SHP77 treated with DMSO at 0.1 percent for 48 hours (cell line): ENCODE data around the gene NR6A1.
"Not testable (repeated sequence)": the region's sequence is repeated elsewhere in the genome, so short reads cannot be mapped to it uniquely, and the experiment has no call there.

Experiments
- DNase-seq: peaks from one replicate; lab custom pipeline; 2025; lab: John Stamatoyannopoulos, UW

Gene NR6A1

DNA sequence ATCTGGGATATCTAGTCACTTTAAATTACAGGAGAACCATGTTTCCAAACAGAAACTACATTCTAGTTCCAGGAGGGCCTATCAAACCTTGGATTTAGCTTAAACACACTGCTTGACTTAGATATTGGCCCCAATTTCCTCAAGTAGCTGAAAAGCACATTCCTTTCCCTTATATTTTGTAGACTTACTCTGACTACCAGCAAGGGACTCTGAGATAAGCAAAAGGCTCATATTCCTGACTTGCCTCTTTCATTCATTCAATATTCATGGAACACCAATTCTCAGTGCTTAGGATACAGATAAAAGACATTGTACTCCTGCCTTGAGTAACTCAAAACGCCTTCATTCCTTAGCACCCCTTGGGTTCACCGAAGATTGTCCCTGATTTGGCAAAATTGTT is 11.8 kb downstream of the NR6A1 start:
- DNase-seq = no peak

- DNase-seq = no peak
Observed at GRCh38 chr9:124758691-124759090, 12.4 kb downstream of the NR6A1 start.

- DNase-seq = no peak
Observed at GRCh38 chr9:124758061-124758460, 13.1 kb downstream of the NR6A1 start.

DNA sequence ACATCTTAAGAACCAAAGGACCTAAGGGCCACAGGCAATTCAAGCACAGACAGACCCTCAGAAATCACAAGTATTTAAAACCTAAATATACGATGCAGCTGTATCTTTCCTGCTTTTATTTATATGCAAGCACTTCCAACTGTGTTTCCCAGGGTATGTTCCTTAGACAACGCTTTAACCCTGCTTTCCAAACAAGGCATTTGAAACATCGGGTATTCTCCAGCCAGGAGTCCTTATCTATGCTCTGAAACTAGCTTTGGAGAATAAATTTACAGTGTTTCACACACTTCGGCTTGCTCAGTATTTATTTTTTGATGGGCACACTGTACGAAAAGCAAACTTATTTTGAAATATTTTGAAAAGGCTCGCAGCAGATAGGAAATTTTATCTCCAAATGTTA is 13.5 kb downstream of the NR6A1 start:
- no peak for DNase-seq

GRCh38 chr9:124756011-124756410 is 15.1 kb downstream of the NR6A1 start:
- no peak for DNase-seq

DNA sequence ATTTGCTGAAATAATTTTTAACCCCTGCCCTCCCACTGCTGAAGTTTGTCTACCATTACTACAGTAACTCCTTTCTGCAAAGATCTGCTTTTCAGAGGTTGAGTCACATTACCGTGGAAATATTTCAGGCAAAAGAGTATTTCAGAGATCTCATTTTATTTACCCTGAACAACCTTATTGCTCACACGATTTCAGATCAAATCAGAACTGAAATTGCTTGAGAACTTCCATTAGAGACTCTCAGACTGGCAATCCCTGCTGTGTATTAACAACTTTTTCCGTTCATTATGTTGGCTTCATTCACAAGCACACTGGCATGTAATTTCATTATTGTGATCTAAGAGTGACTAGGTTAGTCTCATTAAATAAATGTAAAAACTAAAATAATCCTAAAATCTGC is 16.1 kb downstream of the NR6A1 start:
- no peak for DNase-seq

GRCh38 chr9:124754289-124754688 is 16.8 kb downstream of the NR6A1 start:
- no peak for DNase-seq

GRCh38 chr9:124752967-124753366 is 18.1 kb downstream of the NR6A1 start:
- DNase-seq = no peak

GRCh38 chr9:124749781-124750180 is 21.3 kb downstream of the NR6A1 start:
- no peak for DNase-seq

DNA sequence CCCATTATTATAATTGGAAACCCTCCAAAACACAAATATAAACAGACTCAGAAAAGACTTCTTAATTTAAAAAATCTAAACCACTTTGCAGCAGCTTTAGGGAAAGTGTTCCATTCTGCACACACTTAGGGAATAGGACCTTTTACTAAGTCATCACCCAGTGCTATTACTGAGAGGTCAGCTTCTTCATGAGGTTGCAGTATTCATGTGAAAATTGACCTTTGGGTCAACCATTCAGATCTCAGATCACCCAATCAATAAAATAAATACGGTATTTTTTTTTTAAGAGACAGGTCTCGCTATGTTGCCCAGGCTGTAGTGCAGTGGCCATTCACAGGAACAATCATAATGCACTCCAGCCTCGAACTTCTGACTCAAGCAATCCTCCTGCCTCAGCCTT is 21.8 kb downstream of the NR6A1 start:
- no peak for DNase-seq

DNA sequence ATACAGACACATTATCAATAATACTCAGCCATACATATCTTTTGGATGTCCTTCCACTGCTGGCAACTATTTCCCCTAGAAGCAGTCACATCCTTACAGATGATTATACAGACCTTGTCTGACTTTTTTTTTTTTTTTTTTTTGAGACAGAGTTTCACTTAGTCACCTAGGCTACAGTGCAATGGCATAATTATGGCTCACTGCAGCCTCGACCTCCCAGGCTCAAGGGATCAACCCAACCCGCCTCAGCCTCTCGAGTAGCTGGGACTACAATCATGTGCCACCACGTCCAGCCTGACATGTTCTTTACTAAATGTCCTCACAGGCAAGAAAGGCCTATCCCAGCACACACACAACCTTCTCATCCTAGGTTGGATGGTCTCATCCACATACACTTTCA is 24.0 kb downstream of the NR6A1 start:
- DNase-seq = no peak

DNA sequence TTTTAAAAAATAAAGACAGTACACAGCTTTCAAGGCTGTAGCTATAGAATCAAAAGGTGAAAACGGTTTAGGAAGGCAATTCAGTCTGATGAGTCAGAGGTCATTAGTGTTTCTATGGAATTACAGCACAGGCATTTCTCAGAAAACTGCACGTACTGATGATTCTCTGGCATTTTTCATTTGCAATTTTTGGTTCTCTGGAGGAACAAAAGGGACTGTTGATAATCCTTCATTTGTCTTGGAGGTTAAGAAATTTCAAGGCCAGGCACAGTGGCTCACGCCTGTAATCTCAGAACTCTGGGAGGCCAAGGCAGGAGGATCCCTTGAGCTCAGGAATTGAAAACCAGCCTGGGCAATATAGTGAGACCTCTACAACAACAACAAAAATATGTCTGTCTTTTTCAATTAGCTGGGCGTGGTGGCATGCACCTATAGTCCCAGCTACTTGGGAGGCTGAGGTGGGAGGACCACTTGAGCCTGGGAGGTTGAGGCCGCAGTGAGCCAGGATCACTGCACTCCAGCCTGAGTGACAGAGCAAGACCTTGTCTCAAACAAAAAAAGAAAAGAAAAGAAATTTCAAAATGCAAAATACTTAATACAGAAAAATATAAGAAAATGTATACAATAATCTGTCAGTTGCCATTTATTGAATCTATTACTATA is 27.3 kb downstream of the NR6A1 start:
- DNase-seq = no peak

GRCh38 chr9:124742940-124743339 is 28.2 kb downstream of the NR6A1 start:
- no peak for DNase-seq

DNA sequence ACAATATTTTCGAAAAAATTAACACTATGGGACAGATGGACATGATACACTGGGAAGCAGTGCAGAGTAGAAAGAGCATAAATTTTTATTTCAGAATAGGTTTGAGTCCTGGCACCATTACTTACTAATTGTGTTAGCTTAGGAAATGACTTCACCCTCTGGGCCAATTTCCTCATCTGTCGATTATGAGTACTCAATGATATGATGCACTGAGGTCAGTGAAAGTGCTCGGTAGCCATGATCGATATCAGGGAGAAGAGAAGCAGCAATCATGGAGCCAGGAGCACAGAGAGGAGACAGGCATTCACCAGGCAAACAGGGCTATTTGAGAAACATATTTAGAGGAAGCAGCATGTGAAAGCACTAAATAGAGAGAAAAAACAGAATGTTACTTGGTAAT is 29.4 kb downstream of the NR6A1 start:
- DNase-seq = no peak

DNA sequence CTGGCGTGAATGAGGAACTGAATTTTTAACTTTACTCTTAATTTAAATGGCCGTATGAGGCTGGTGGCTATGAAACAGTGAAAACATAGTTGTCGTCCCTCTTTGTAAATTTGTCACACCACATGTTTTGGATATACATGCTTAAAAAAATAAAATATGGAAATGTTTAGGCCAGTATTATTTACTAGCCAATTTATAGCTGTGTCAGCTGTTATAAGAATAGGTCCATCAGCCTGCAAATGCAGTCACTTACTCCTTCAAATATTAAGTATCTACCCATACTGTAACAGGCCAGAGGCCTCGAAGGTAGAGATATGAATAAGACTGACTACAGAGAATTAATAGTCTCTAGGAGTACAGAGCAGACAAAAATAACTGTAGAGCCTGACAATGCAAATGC is 30.0 kb downstream of the NR6A1 start:
- DNase-seq = no peak

DNA sequence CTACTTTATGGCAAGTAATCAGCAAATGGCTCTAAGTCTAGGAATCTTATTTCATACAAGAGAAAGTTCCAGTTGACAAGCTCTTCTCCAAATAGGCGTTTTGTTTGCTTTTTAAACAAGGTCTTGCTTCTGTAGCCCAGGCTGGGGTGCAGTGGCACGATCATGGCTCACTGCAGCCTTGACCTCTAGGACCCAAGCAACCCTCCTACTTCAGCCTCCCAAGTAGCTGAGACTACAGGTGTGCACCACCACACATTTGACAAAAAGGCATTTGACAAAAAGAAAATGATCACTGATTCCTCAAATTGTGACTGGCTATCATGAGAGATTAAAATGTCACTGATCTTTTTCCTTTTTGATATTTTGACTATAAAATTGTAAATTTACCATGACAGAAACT is 31.8 kb downstream of the NR6A1 start:
- no peak for DNase-seq

GRCh38 chr9:124738075-124738474 is 33.0 kb downstream of the NR6A1 start:
- not testable (repeated sequence) for DNase-seq

GRCh38 chr9:124735121-124735520 is 36.0 kb downstream of the NR6A1 start:
- no peak for DNase-seq

DNA sequence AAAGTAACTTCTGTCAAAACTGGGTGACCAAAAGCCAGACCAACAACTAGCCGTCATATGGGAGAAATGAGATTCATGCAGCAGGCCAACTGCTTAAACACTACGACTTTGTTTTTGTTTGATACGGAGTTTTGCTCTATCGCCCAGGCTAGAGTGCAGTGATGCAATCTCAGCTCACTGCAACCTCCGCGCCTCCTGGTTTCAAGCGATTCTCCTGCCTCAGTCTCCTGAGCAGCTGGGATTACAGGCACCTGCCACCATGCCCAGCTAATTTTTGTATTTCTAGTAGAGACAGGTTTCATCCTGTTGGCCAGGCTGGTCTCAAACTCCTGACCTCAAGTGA is 36.4 kb downstream of the NR6A1 start:
- DNase-seq = not testable (repeated sequence)

GRCh38 chr9:124733964-124734740 is 37.0 kb downstream of the NR6A1 start:
- DNase-seq = no peak

- DNase-seq = no peak
Observed at GRCh38 chr9:124730772-124731171, 40.3 kb downstream of the NR6A1 start.

DNA sequence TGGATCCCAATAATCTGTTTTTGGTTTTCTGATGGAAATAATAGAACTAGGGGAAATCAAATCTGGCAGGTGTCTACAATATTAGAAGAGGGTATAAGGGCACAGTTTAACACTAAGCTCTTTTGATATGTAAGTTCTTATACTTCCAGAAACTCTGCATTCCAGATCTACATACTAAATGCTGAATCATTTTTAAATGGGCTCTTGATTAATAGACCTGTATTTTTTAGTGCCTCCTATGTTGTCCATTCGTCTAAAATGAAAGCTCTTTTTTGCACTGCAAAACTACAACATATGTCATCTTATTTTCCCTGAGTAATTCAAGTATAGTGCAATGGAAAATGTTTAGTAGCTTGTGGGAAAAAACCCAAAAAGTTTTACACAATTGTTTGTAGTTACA is 44.2 kb downstream of the NR6A1 start:
- no peak for DNase-seq

- no peak for DNase-seq
Observed at GRCh38 chr9:124725068-124725452, 46.1 kb downstream of the NR6A1 start.
